ENCODE measurements around the gene DNAAF2.
"Not testable (repeated sequence)": the region's sequence is repeated elsewhere in the genome, so short reads cannot be mapped to it uniquely, and the experiment has no call there.

DNAAF2 gene

GRCh38 chr14:49659526-49660455 is 24.7 kb upstream of the DNAAF2 start:
- H3K36me3 ChIP-seq (ENCODE audit: control insufficient read depth in 2 of 2, insufficient read depth in 1 of 2, low read length in 2 of 2): peaks cover 19 to 21% of the 10 kb centered on the region in 2 experiments
- CTCF ChIA-PET: interaction anchor here (0.6 kb wide), 1 partner anchor 139 kb away, joined by 3 read pairs; no protein-coding TSS in a partner anchor
- H3K9me3 ChIP-seq (ENCODE audit: control insufficient read depth, insufficient read depth, low read depth, low read length): no peaks in the 10 kb centered on the region
- TF ChIP-seq SCRT2 (tag by site-specific recombination; IDR thresholded peaks at IDR 0.05) (peak; percentile 88), PRDM10 (tag by site-specific recombination; IDR thresholded peaks at IDR 0.05) (0 out of 2 replicates have a peak, but pooled peaks have one; percentile 27), ZNF18 (tag by site-specific recombination; IDR thresholded peaks at IDR 0.05) (no peak)
- no peak overlapping the region for H3K27ac ChIP-seq (ENCODE audit: extremely low read depth, low read depth, low read length)
- no peaks in the 10 kb centered on the region for H3K4me1 ChIP-seq (ENCODE audit: control insufficient read depth, insufficient read depth, low read length)
- POLR2A ChIA-PET: no interaction called here
- H3K4me3 ChIP-seq (ENCODE audit: low read depth, low read length): no peak overlapping the region

- CTCF ChIA-PET; H3K4me1 ChIP-seq (ENCODE audit: control insufficient read depth, insufficient read depth, low read length); H3K9me3 ChIP-seq (ENCODE audit: control insufficient read depth, insufficient read depth, low read depth, low read length); H3K27ac ChIP-seq (ENCODE audit: extremely low read depth, low read depth, low read length); H3K4me3 ChIP-seq (ENCODE audit: low read depth, low read length); POLR2A ChIA-PET: not testable (repeated sequence)
- peaks cover 20 to 26% of the 10 kb centered on the region in 2 experiments for H3K36me3 ChIP-seq (ENCODE audit: control insufficient read depth in 2 of 2, insufficient read depth in 1 of 2, low read length in 2 of 2)
These were observed 22.5 kb upstream of the DNAAF2 start for GRCh38 chr14:49657500-49657899.

GRCh38 chr14:49654511-49654910 is 19.5 kb upstream of the DNAAF2 start:
- Histone ChIP-seq H3K9me3 (ENCODE audit: control insufficient read depth, insufficient read depth, low read depth, low read length) (no peaks in the 10 kb centered on the region), H3K4me1 (ENCODE audit: control insufficient read depth, insufficient read depth, low read length) (no peaks in the 10 kb centered on the region), H3K27ac (ENCODE audit: extremely low read depth, low read depth, low read length) (no peak overlapping the region), H3K4me3 (ENCODE audit: low read depth, low read length) (no peak overlapping the region), H3K36me3 (ENCODE audit: control insufficient read depth in 2 of 2, insufficient read depth in 1 of 2, low read length in 2 of 2) (peaks cover 26 to 34% of the 10 kb centered on the region in 2 experiments)
- POLR2A ChIA-PET: no interaction called here
- CTCF ChIA-PET: no interaction called here
- TF ChIP-seq FEZF1 (tag by site-specific recombination; IDR thresholded peaks at IDR 0.05) (no peak), ZNF239 (tag by site-specific recombination; IDR thresholded peaks at IDR 0.05) (no peak), ZNF391 (tag by site-specific recombination; IDR thresholded peaks at IDR 0.05; ENCODE audit: borderline replicate concordance, low read depth) (no peak), GFI1B (tag by site-specific recombination; IDR thresholded peaks at IDR 0.05) (no peak), ZNF398 (tag by site-specific recombination; IDR thresholded peaks at IDR 0.05) (no peak), ZNF548 (tag by site-specific recombination; IDR thresholded peaks at IDR 0.05) (no peak), ZBTB48 (tag by site-specific recombination; IDR thresholded peaks at IDR 0.05) (no peak), ZNF16 (tag by site-specific recombination; IDR thresholded peaks at IDR 0.05; ENCODE audit: low read depth) (no peak), RBAK (tag by site-specific recombination; IDR thresholded peaks at IDR 0.05) (no peak), MZF1 (tag by site-specific recombination; IDR thresholded peaks at IDR 0.05; ENCODE audit: borderline replicate concordance) (no peak), KLF1 (tag by site-specific recombination; IDR thresholded peaks at IDR 0.05) (no peak), ZNF704 (tag by site-specific recombination; IDR thresholded peaks at IDR 0.05) (no peak), ZNF354C (tag by site-specific recombination; IDR thresholded peaks at IDR 0.05; ENCODE audit: borderline replicate concordance, low read depth) (no peak), ZBTB6 (tag by site-specific recombination; IDR thresholded peaks at IDR 0.05) (no peak), REPIN1 (tag by site-specific recombination; IDR thresholded peaks at IDR 0.05; ENCODE audit: low read depth) (no peak), ELK4 (IDR thresholded peaks at IDR 0.05; ENCODE audit: borderline replicate concordance, low read depth, low read length) (no peak)
